ENCODE results near the gene IL9.
"Not testable (repeated sequence)": the region's sequence is repeated elsewhere in the genome, so short reads cannot be mapped to it uniquely, and the experiment has no call there.

Gene IL9

GRCh38 chr5:135866016-135866415, 29.6 kb downstream of the IL9 start:
- no peak for DNase-seq

GRCh38 chr5:135864503-135865435, 30.9 kb downstream of the IL9 start:
- no peak for DNase-seq

GRCh38 chr5:135862744-135863143, 32.9 kb downstream of the IL9 start:
- DNase-seq = no peak

- DNase-seq = no peak
These were observed 33.6 kb downstream of the IL9 start for GRCh38 chr5:135862086-135862485.

- no peak for DNase-seq
These were observed 34.0 kb downstream of the IL9 start for GRCh38 chr5:135861641-135862040.

- DNase-seq = no peak
These were observed 36.0 kb downstream of the IL9 start for GRCh38 chr5:135859641-135860040.

GRCh38 chr5:135859186-135859585, 36.5 kb downstream of the IL9 start:
- not testable (repeated sequence) for DNase-seq

- DNase-seq = no peak
These were observed 37.9 kb downstream of the IL9 start for GRCh38 chr5:135857630-135858311.

GRCh38 chr5:135851915-135852845, 43.5 kb downstream of the IL9 start:
- DNase-seq = no peak

- no peak for DNase-seq
These were observed 44.3 kb downstream of the IL9 start for GRCh38 chr5:135851186-135851914.

GRCh38 chr5:135850671-135851070, 45.0 kb downstream of the IL9 start:
- DNase-seq = no peak

- DNase-seq = no peak
These were observed 45.4 kb downstream of the IL9 start for GRCh38 chr5:135850231-135850630.

GRCh38 chr5:135847976-135848375, 47.7 kb downstream of the IL9 start:
- DNase-seq = no peak

GRCh38 chr5:135846311-135846710, 49.3 kb downstream of the IL9 start:
- no peak for DNase-seq

- DNase-seq = no peak
These were observed 51.9 kb downstream of the IL9 start for GRCh38 chr5:135843571-135844337.

GRCh38 chr5:135842737-135843136, 52.9 kb downstream of the IL9 start:
- DNase-seq = no peak

All from central memory CD4-positive, alpha-beta T cell (primary cell).